Measurements from ENCODE around the gene KRT4.
"Not testable (repeated sequence)": the region's sequence is repeated elsewhere in the genome, so short reads cannot be mapped to it uniquely, and the experiment has no call there.

Gene KRT4

DNA sequence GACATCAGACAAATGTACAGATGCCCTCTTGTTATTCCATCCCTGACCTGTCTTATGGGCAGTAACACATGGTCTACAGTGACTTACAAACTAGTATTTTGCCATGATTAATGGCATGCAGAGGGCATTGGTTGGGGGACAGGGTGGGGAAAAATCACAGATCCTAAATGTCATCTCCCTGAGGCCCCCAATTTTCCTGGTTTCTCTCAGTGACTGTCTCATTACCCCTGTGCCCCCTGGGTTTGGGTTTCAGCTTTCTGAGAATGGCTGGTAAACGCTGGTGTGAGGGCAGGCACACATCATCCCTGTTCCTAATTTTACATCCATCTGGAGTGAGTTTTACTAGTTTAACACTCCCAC, 46.9 kb downstream of the KRT4 start:
- Mint-ChIP-seq H3K27me3 (ENCODE audit: low read depth) (peaks cover 13% of the 10 kb centered on the region), H3K36me3 (ENCODE audit: low read depth) (no peaks in the 10 kb centered on the region), H3K4me3 (no peak overlapping the region), H3K9me3 (peaks cover 2% of the 10 kb centered on the region), H3K27ac (no peak overlapping the region), H3K4me1 (no peaks in the 10 kb centered on the region)
- TF ChIP-seq, protein P1, sequence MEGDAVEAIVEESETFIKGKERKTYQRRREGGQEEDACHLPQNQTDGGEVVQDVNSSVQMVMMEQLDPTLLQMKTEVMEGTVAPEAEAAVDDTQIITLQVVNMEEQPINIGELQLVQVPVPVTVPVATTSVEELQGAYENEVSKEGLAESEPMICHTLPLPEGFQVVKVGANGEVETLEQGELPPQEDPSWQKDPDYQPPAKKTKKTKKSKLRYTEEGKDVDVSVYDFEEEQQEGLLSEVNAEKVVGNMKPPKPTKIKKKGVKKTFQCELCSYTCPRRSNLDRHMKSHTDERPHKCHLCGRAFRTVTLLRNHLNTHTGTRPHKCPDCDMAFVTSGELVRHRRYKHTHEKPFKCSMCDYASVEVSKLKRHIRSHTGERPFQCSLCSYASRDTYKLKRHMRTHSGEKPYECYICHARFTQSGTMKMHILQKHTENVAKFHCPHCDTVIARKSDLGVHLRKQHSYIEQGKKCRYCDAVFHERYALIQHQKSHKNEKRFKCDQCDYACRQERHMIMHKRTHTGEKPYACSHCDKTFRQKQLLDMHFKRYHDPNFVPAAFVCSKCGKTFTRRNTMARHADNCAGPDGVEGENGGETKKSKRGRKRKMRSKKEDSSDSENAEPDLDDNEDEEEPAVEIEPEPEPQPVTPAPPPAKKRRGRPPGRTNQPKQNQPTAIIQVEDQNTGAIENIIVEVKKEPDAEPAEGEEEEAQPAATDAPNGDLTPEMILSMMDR (IDR thresholded peaks at IDR 0.05; ENCODE audit: unreplicated experiment in 3 of 3): no peak

DNA sequence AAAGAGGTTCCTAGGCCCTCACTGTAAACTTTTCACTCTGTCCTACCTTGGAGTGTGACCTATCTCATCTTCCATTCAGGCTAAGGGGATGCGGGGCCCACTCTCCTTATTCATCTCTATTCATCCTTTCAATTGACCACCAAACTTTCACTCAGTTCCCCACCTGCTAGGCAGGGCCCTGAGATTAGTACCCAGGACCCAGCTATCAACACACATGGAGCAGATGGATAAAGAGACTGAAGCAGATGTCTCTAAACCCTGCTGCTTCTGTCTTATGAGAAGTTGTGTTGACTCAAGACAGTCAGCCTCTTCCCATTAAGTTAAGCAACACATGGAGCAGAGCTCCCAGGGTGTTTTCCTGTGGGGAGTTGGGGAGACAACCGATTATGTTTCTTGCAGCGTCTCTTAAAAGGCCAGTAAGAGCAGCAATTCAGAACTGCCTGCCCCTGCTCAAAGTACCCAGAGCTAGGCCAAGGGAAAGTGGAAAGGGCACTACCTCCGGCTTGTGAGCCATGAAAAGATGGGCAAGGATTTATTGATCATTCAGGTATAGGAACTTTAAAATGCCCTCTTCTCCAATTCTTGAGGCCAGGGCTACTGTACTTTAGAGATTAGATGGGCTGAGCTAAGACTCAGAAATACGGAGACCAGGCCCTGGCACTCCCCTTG, 47.4 kb downstream of the KRT4 start:
- Mint-ChIP-seq H3K4me1 (no peaks in the 10 kb centered on the region), H3K27ac (no peak overlapping the region), H3K36me3 (ENCODE audit: low read depth) (no peaks in the 10 kb centered on the region), H3K27me3 (ENCODE audit: low read depth) (peaks cover 10% of the 10 kb centered on the region), H3K9me3 (peaks cover 4% of the 10 kb centered on the region), H3K4me3 (no peak overlapping the region)
- TF ChIP-seq, protein P1 (IDR thresholded peaks at IDR 0.05; ENCODE audit: unreplicated experiment in 3 of 3): no peak

DNA sequence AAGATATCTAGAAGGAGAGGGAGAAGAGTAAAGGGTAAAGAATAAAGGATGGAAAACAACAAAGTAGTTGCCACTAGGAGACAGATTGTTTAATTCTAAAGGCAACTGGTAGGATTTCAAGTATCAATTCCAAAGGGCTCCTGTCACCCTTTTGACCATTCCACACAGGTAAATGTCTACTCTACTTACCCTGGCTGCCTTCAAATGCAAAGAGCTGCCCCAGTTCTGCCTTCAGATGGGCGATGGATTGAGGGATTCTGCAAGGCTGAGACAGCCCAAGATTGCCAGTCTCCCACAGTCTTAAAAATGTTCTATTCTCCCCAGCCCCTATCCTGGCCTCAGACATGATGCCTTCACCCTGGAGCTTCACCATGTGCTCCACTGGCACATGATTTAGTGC, 48.2 kb downstream of the KRT4 start:
- Mint-ChIP-seq H3K9me3 (peaks cover 10% of the 10 kb centered on the region), H3K27me3 (ENCODE audit: low read depth) (peaks cover 8% of the 10 kb centered on the region), H3K36me3 (ENCODE audit: low read depth) (no peaks in the 10 kb centered on the region), H3K4me3 (no peak overlapping the region), H3K27ac (no peak overlapping the region), H3K4me1 (no peaks in the 10 kb centered on the region)
- TF ChIP-seq, protein P1 (IDR thresholded peaks at IDR 0.05; ENCODE audit: unreplicated experiment in 3 of 3): no peak

DNA sequence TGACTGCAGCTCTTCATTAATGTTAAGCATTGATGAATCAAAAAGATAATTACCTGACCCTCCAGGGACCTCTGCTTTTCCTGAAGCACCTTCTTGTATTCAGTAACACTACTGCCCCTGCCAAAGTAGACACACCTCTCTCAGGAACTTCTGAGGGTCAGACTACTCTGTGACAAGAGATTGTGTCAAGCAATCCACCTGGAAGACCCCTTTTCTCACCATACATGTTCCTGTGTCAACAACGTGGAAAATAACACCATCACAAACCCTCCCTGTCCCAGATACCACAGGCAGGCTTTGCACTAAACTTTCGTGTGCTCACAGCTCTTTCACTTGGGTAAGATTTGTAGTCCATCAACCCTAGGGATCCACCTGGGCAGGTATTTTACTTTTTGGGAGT, 49.9 kb downstream of the KRT4 start:
- no peak overlapping the region for H3K4me3 Mint-ChIP-seq
- H3K4me1 Mint-ChIP-seq: no peaks in the 10 kb centered on the region
- no peaks in the 10 kb centered on the region for H3K36me3 Mint-ChIP-seq (ENCODE audit: low read depth)
- TF ChIP-seq, protein P1 (IDR thresholded peaks at IDR 0.05; ENCODE audit: unreplicated experiment in 3 of 3): no peak
- H3K27me3 Mint-ChIP-seq (ENCODE audit: low read depth): peaks cover 9% of the 10 kb centered on the region
- H3K27ac Mint-ChIP-seq: no peak overlapping the region
- H3K9me3 Mint-ChIP-seq: peaks cover 19% of the 10 kb centered on the region

DNA sequence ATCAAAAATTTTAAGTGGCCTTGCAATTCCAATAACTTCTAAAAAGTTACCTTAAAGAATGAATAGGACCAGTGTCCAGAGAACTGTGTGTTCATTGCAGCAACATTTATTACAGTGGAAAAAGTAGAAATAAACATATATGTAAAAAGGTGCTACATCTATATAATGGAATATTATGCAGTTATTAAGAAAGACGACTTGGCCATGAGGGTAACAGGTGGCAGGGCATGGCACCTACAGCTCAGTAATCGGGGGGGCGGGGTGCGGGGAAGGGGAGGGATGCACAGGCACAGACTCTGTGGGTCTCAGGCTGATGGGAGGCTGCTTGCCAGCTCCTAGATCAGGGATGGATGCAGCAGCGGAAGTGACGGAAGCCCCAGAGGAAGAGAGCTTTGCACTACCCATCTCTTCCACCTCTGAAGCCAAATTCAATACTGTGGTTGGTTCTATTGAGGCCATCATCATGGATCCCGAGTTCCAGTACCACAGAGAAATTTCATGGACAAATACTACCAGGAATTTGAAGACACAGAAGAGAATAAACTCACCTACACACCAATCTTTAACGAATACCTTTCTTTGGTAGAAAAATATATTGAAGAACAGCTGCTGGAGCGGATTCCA, 50.8 kb downstream of the KRT4 start:
- peaks cover 9% of the 10 kb centered on the region for H3K27me3 Mint-ChIP-seq (ENCODE audit: low read depth)
- H3K4me1 Mint-ChIP-seq: no peaks in the 10 kb centered on the region
- H3K36me3 Mint-ChIP-seq (ENCODE audit: low read depth): no peaks in the 10 kb centered on the region
- no peak overlapping the region for H3K27ac Mint-ChIP-seq
- no peak overlapping the region for H3K4me3 Mint-ChIP-seq
- H3K9me3 Mint-ChIP-seq: peaks cover 19% of the 10 kb centered on the region
- TF ChIP-seq, protein P1 (IDR thresholded peaks at IDR 0.05; ENCODE audit: unreplicated experiment in 3 of 3): no peak

DNA sequence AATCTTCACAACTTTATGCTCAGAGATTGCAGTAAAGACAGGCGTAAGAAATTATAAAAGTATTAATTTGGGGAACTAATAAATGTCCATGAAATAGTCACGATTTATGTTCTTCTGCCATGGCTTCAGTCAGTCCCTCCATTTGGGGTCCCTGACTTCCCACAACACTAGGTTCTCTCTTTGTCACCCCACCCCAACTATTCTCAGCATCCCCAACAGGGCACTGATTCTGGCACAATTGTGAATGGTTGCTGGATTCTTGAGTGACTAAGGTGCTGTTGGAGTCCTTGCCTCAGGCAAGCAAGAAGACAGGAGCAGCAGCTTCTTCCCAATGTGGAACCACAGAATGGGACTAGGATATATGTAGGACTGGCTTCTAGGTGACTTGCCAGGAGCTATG, 52.1 kb downstream of the KRT4 start:
- H3K4me3 Mint-ChIP-seq: no peak overlapping the region
- no peak overlapping the region for H3K27ac Mint-ChIP-seq
- peaks cover 19% of the 10 kb centered on the region for H3K9me3 Mint-ChIP-seq
- H3K27me3 Mint-ChIP-seq (ENCODE audit: low read depth): peaks cover 9% of the 10 kb centered on the region
- H3K4me1 Mint-ChIP-seq: no peaks in the 10 kb centered on the region
- H3K36me3 Mint-ChIP-seq (ENCODE audit: low read depth): no peaks in the 10 kb centered on the region
- TF ChIP-seq, protein P1 (IDR thresholded peaks at IDR 0.05; ENCODE audit: unreplicated experiment in 3 of 3): no peak

DNA sequence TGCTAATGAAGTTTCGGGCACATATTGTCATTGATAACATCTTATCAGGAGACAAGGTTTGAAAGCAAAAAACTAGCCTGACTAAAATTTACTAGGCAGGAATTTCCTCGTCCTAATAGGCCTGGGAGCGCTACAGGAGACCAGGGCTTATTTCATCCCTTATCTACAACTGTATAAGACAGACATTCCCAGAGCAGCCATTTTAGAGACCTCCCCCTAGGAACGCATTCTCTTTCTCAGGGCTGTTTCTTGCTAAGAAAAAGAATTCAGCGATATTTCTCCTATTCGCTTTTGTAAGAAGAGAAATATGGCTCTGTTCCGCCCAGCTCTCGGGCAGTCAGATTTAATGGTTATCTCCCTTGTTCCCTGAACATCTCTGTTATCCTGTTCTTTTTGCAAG, 52.7 kb downstream of the KRT4 start:
- peaks cover 19% of the 10 kb centered on the region for H3K9me3 Mint-ChIP-seq

More for the DNA sequence above, 52.7 kb downstream of the KRT4 start:
- not testable (repeated sequence) for H3K4me3 Mint-ChIP-seq; H3K27ac Mint-ChIP-seq; H3K4me1 Mint-ChIP-seq; H3K36me3 Mint-ChIP-seq (ENCODE audit: low read depth); H3K27me3 Mint-ChIP-seq (ENCODE audit: low read depth)
